CD14-positive monocyte (primary cell): ENCODE data around the gene SHROOM2. TPM values are rescaled to one million over a fixed set of nuclear protein-coding genes. Genes with fewer than 3 reads are reported as not detected.

Experiments
- DNase-seq, 3 donors: peaks; one replicate each; pipeline ENCODE4 v3.0.0-alpha.2; 2011 to 2022
- H2AFZ ChIP-seq: 2 replicates; pipeline ENCODE4 v1.6.0; 2012; ENCODE audit warnings: mild to moderate bottlenecking, low read depth, low read length, inconsistent platforms; ENCODE audit not compliant: insufficient read depth, poor library complexity, severe bottlenecking
- H3K27ac ChIP-seq, 2 donors: 1 replicate in 1 of 2; 2 replicates in 1 of 2; pipeline ENCODE4 v1.5.1; 2012 to 2013; ENCODE audit warnings: low read length in 2 of 2, control low read depth in 1 of 2, inconsistent platforms in 1 of 2, low read depth in 1 of 2, mild to moderate bottlenecking in 1 of 2
- H3K27me3 ChIP-seq, 2 donors: one replicate each; pipeline versions ENCODE4 v1.6.0 to v1.6.1; 2011 to 2013; ENCODE audit warnings: low read length in 2 of 2; ENCODE audit not compliant: control insufficient read depth in 2 of 2, insufficient read depth in 2 of 2
- H3K36me3 ChIP-seq, 2 donors: replicated peaks in 1 of 2; 1 replicate in 1 of 2; 2 replicates in 1 of 2; pipeline versions ENCODE4 v1.5.1 to v1.6.1; 2012 to 2013; ENCODE audit warnings: low read length in 2 of 2, control low read depth in 1 of 2, inconsistent platforms in 1 of 2, mild to moderate bottlenecking in 1 of 2; ENCODE audit not compliant: insufficient read depth in 2 of 2, control insufficient read depth in 1 of 2
- H3K4me1 ChIP-seq, 2 donors: 1 replicate in 1 of 2; 2 replicates in 1 of 2; pipeline versions ENCODE4 v1.5.1 to v1.6.1; 2012 to 2013; ENCODE audit warnings: low read length in 2 of 2, control low read depth in 1 of 2, inconsistent platforms in 1 of 2, mild to moderate bottlenecking in 1 of 2, moderate library complexity in 1 of 2; ENCODE audit not compliant: insufficient read depth in 2 of 2, control insufficient read depth in 1 of 2
- H3K4me2 ChIP-seq: replicated peaks from 2 replicates; pipeline ENCODE3; 2012; ENCODE audit warnings: low read length, moderate library complexity, mild to moderate bottlenecking; ENCODE audit not compliant: poor library complexity, severe bottlenecking; ENCODE audit errors: extremely low read depth
- H3K4me3 ChIP-seq, 3 experiments: fragments of 200-600 bp in 1 of 3; sonication (generic) in 1 of 3; replicated peaks in 1 of 3; 1 replicate in 2 of 3; 2 replicates in 1 of 3; pipeline ENCODE4 v1.5.1; 2011 to 2013; ENCODE audit warnings: low read length in 3 of 3, mild to moderate bottlenecking in 3 of 3, control low read depth in 2 of 3, low read depth in 2 of 3, inconsistent platforms in 1 of 3, moderate library complexity in 1 of 3
- H3K79me2 ChIP-seq: 2 replicates; pipeline ENCODE4 v1.6.0; 2012; ENCODE audit warnings: mild to moderate bottlenecking, control low read depth, inconsistent platforms, low read length, moderate library complexity; ENCODE audit not compliant: insufficient read depth
- H3K9ac ChIP-seq: 2 replicates; pipeline ENCODE4 v1.6.0; 2017; ENCODE audit warnings: low read length, mild to moderate bottlenecking; ENCODE audit not compliant: insufficient read depth, poor library complexity, severe bottlenecking
- H3K9me3 ChIP-seq, 2 donors: replicated peaks in 1 of 2; 1 replicate in 1 of 2; 2 replicates in 1 of 2; pipeline versions ENCODE4 v1.5.1 to v1.6.1; 2012 to 2013; ENCODE audit warnings: low read length in 2 of 2, control low read depth in 1 of 2; ENCODE audit not compliant: control insufficient read depth in 1 of 2, insufficient read depth in 1 of 2
- H4K20me1 ChIP-seq: 2 replicates; pipeline ENCODE4 v1.6.0; 2012; ENCODE audit warnings: mild to moderate bottlenecking, low read length, control low read depth, moderate library complexity; ENCODE audit not compliant: insufficient read depth
- H3K27ac Mint-ChIP-seq, 7 donors: one replicate each; pipeline ENCODE4 v1.8.0; 2020; ENCODE audit warnings: mild to moderate bottlenecking in 7 of 7, mixed read lengths in 7 of 7, moderate library complexity in 6 of 7, inconsistent platforms in 2 of 7
- H3K27me3 Mint-ChIP-seq, 3 donors: one replicate each; pipeline ENCODE4 v1.8.0; 2021 to 2022; ENCODE audit warnings: low read depth in 3 of 3, mild to moderate bottlenecking in 3 of 3, mixed read lengths in 3 of 3, moderate library complexity in 3 of 3, inconsistent platforms in 1 of 3
- H3K36me3 Mint-ChIP-seq, 2 donors: one replicate each; pipeline ENCODE4 v1.8.0; 2020; ENCODE audit warnings: mixed read lengths in 2 of 2, inconsistent platforms in 1 of 2, mild to moderate bottlenecking in 1 of 2
- H3K4me1 Mint-ChIP-seq: one replicate; pipeline ENCODE4 v1.8.0; 2020; ENCODE audit warnings: mild to moderate bottlenecking, mixed read lengths
- H3K4me3 Mint-ChIP-seq, 2 donors: one replicate each; pipeline ENCODE4 v1.8.0; 2020; ENCODE audit warnings: mild to moderate bottlenecking in 2 of 2, mixed read lengths in 2 of 2, moderate library complexity in 1 of 2
- H3K9me3 Mint-ChIP-seq, 7 donors: one replicate each; pipeline ENCODE4 v1.8.0; 2020 to 2022; ENCODE audit warnings: mixed read lengths in 7 of 7, mild to moderate bottlenecking in 6 of 7, moderate library complexity in 6 of 7, inconsistent platforms in 2 of 7
- WGBS: methylation state at CpG from one replicate; pipeline ENCODE4 v1.1.5; 2013; ENCODE audit warnings: missing lambda C conversion rate; ENCODE audit not compliant: insufficient coverage; 5-methylcytosine and 5-hydroxymethylcytosine counted together
- intact Hi-C, 2 donors: fragments of 100-400 bp; cut with micrococcal nuclease; formaldehyde crosslinking; loops; one replicate each; pipeline versions ENCODE4 v1.15.0 to v1.15.1; 2023
- polyA plus RNA-seq, 3 donors: library from polyadenylated mRNA; depleted of rRNA in 1 of 3; unstranded in 2 of 3; stranded (reverse) in 1 of 3; fragments of 300-500 nt in 2 of 3; fragments of >200 nt in 1 of 3; fragmentation: Illumina TruSeq in 2 of 3; gene quantifications; 1 replicate in 2 of 3; 2 replicates in 1 of 3; pipeline ENCODE4 v1.2.3, GENCODE V29; 2012 to 2021
- TF ChIP-seq, protein P1 (sequence below): fragments of 200-600 bp; IDR thresholded peaks from one replicate; pipeline ENCODE4 v1.8.0; 2022; ENCODE audit warnings: antibody characterized with exemption, mild to moderate bottlenecking

Gene SHROOM2
- polyA plus RNA-seq, 3 donors = not detected

DNA sequence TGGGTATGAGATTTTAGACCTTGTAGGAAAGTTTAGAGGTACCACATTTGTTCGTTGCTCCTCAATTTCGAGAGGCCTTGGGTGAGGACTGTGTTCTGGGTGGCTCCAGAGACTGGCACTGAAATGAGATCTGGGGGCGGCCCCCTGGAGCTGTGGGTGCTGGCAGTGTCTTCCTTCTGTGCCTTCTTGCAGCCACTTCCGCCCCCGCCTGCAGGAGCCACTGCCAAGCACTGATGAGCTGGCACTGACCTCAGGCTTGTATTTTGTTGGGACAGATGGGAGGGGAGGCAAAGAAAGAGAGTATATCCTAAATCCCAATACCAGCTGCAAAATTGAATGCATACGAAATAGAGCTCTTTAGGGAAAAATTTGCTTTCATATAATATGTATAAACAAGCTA lies 116.4 kb downstream of the SHROOM2 start:
- H2AFZ ChIP-seq = no peak overlapping the region
- Mint-ChIP-seq H3K4me3 (no peak overlapping the region), H3K27me3 (peaks cover 0 to 17% (median 3%) of the 10 kb centered on the region in 3 donors), H3K4me1 (peaks cover 6% of the 10 kb centered on the region), H3K9me3 (peaks cover 0 to 4% (median 0%) of the 10 kb centered on the region in 7 donors), H3K36me3 (no peaks in the 10 kb centered on the region), H3K27ac (no peak overlapping the region)
- intact Hi-C loops = no loop called here
- H4K20me1 ChIP-seq = no peaks in the 10 kb centered on the region
- WGBS = no CpG with 5 or more reads among the region's 6 CpGs
- H3K9me3 ChIP-seq = no peaks in the 10 kb centered on the region
- peaks cover 6 to 8% of the 10 kb centered on the region in 2 donors for H3K4me1 ChIP-seq
- no peaks in the 10 kb centered on the region for H3K27me3 ChIP-seq
- H3K79me2 ChIP-seq = no peaks in the 10 kb centered on the region
- DNase-seq = no peak
- TF ChIP-seq, protein P1, sequence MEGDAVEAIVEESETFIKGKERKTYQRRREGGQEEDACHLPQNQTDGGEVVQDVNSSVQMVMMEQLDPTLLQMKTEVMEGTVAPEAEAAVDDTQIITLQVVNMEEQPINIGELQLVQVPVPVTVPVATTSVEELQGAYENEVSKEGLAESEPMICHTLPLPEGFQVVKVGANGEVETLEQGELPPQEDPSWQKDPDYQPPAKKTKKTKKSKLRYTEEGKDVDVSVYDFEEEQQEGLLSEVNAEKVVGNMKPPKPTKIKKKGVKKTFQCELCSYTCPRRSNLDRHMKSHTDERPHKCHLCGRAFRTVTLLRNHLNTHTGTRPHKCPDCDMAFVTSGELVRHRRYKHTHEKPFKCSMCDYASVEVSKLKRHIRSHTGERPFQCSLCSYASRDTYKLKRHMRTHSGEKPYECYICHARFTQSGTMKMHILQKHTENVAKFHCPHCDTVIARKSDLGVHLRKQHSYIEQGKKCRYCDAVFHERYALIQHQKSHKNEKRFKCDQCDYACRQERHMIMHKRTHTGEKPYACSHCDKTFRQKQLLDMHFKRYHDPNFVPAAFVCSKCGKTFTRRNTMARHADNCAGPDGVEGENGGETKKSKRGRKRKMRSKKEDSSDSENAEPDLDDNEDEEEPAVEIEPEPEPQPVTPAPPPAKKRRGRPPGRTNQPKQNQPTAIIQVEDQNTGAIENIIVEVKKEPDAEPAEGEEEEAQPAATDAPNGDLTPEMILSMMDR = no peak
- no peak overlapping the region for H3K27ac ChIP-seq
- no peak overlapping the region for H3K4me3 ChIP-seq
- H3K9ac ChIP-seq = no peak overlapping the region
- H3K36me3 ChIP-seq = no peaks in the 10 kb centered on the region
- H3K4me2 ChIP-seq = no peak overlapping the region

- intact Hi-C loops = no loop called here
- no peak overlapping the region for H3K27ac ChIP-seq
These were observed 116.9 kb downstream of the SHROOM2 start for GRCh38 chrX:9903146-9903545.

More at GRCh38 chrX:9903146-9903545, 116.9 kb downstream of the SHROOM2 start:
- Mint-ChIP-seq H3K27me3 (peaks cover 0 to 15% (median 3%) of the 10 kb centered on the region in 3 donors), H3K9me3 (peaks cover 0 to 8% (median 3%) of the 10 kb centered on the region in 7 donors), H3K4me3 (no peak overlapping the region), H3K4me1 (peaks cover 7% of the 10 kb centered on the region), H3K36me3 (no peaks in the 10 kb centered on the region), H3K27ac (no peak overlapping the region)
- Histone ChIP-seq H3K27me3 (no peaks in the 10 kb centered on the region), H3K4me3 (no peak overlapping the region), H2AFZ (no peak overlapping the region), H3K36me3 (no peaks in the 10 kb centered on the region), H3K4me1 (peaks cover 6 to 8% of the 10 kb centered on the region in 2 donors), H3K79me2 (no peaks in the 10 kb centered on the region), H3K9ac (no peak overlapping the region), H4K20me1 (no peaks in the 10 kb centered on the region), H3K4me2 (no peak overlapping the region), H3K9me3 (no peaks in the 10 kb centered on the region)
- TF ChIP-seq, protein P1 = no peak
- no peak for DNase-seq
- WGBS = no CpG with 5 or more reads among the region's 5 CpGs
